ENCODE measurements around the gene TGM3.
"Not testable (repeated sequence)": the region's sequence is repeated elsewhere in the genome, so short reads cannot be mapped to it uniquely, and the experiment has no call there.

The TGM3 gene

GRCh38 chr20:2264621-2265374 is 31.0 kb upstream of the TGM3 start:
- not testable (repeated sequence) for H3K9me3 Mint-ChIP-seq; H3K4me1 Mint-ChIP-seq; ATAC-seq (ENCODE audit: low read depth); H3K27me3 Mint-ChIP-seq; H3K27ac Mint-ChIP-seq; H3K4me3 Mint-ChIP-seq; DNase-seq (ENCODE audit: low spot score in 2 of 2); H3K36me3 Mint-ChIP-seq

- H3K36me3 Mint-ChIP-seq: no peaks in the 10 kb centered on the region
- H3K9me3 Mint-ChIP-seq: no peaks in the 10 kb centered on the region
- ATAC-seq (ENCODE audit: low read depth) (no peak), DNase-seq (ENCODE audit: low spot score in 2 of 2) (no peak)
- H3K4me3 Mint-ChIP-seq: no peak overlapping the region
- no peak overlapping the region for H3K27ac Mint-ChIP-seq
- peaks cover 4% of the 10 kb centered on the region for H3K27me3 Mint-ChIP-seq
- no peaks in the 10 kb centered on the region for H3K4me1 Mint-ChIP-seq
These were observed 22.0 kb upstream of the TGM3 start for GRCh38 chr20:2273634-2274302.

- Mint-ChIP-seq H3K27me3 (peaks cover 4% of the 10 kb centered on the region), H3K4me3 (no peak overlapping the region), H3K36me3 (peaks cover 2% of the 10 kb centered on the region), H3K9me3 (no peaks in the 10 kb centered on the region), H3K27ac (no peak overlapping the region), H3K4me1 (peaks cover 3% of the 10 kb centered on the region)
- DNase-seq (ENCODE audit: low spot score in 2 of 2): no peak
- no peak for ATAC-seq (ENCODE audit: low read depth)
These were observed 19.8 kb upstream of the TGM3 start for GRCh38 chr20:2276015-2276414.

- DNase-seq (ENCODE audit: low spot score in 2 of 2) (no peak), ATAC-seq (ENCODE audit: low read depth) (no peak)
- peaks cover 3% of the 10 kb centered on the region for H3K4me1 Mint-ChIP-seq
- peaks cover 2% of the 10 kb centered on the region for H3K36me3 Mint-ChIP-seq
- no peak overlapping the region for H3K27ac Mint-ChIP-seq
- H3K4me3 Mint-ChIP-seq: no peak overlapping the region
- H3K27me3 Mint-ChIP-seq: peaks cover 4% of the 10 kb centered on the region
- H3K9me3 Mint-ChIP-seq: peaks cover 2% of the 10 kb centered on the region
These were observed 16.5 kb upstream of the TGM3 start for GRCh38 chr20:2279253-2279779.

- H3K4me3 Mint-ChIP-seq: no peak overlapping the region
These were observed 15.7 kb upstream of the TGM3 start for GRCh38 chr20:2280082-2280481.

GRCh38 chr20:2281563-2281962 is 14.2 kb upstream of the TGM3 start:
- H3K27ac Mint-ChIP-seq: no peak overlapping the region
- H3K4me3 Mint-ChIP-seq: no peak overlapping the region
- peaks cover 2% of the 10 kb centered on the region for H3K27me3 Mint-ChIP-seq
- ATAC-seq (ENCODE audit: low read depth) (no peak), DNase-seq (ENCODE audit: low spot score in 2 of 2) (no peak)
- H3K9me3 Mint-ChIP-seq: peaks cover 2% of the 10 kb centered on the region
- H3K36me3 Mint-ChIP-seq: peaks cover 2% of the 10 kb centered on the region
- H3K4me1 Mint-ChIP-seq: peaks cover 3% of the 10 kb centered on the region

More at GRCh38 chr20:2280082-2280481, 15.7 kb upstream of the TGM3 start:
- peaks cover 2% of the 10 kb centered on the region for H3K36me3 Mint-ChIP-seq
- no peak overlapping the region for H3K27ac Mint-ChIP-seq
- H3K27me3 Mint-ChIP-seq: peaks cover 4% of the 10 kb centered on the region
- ATAC-seq (ENCODE audit: low read depth): no peak
- H3K4me1 Mint-ChIP-seq: peaks cover 3% of the 10 kb centered on the region
- no peak for DNase-seq (ENCODE audit: low spot score in 2 of 2)
- peaks cover 2% of the 10 kb centered on the region for H3K9me3 Mint-ChIP-seq

GRCh38 chr20:2282181-2282580 is 13.6 kb upstream of the TGM3 start:
- no peak overlapping the region for H3K27ac Mint-ChIP-seq
- H3K4me3 Mint-ChIP-seq: no peak overlapping the region
- peaks cover 3% of the 10 kb centered on the region for H3K4me1 Mint-ChIP-seq
- DNase-seq (ENCODE audit: low spot score in 2 of 2) (no peak), ATAC-seq (ENCODE audit: low read depth) (no peak)
- H3K36me3 Mint-ChIP-seq: peaks cover 2% of the 10 kb centered on the region
- H3K9me3 Mint-ChIP-seq: peaks cover 2% of the 10 kb centered on the region
- H3K27me3 Mint-ChIP-seq: peaks cover 1% of the 10 kb centered on the region

GRCh38 chr20:2283706-2284423 is 11.9 kb upstream of the TGM3 start:
- DNase-seq (ENCODE audit: low spot score in 2 of 2) (no peak), ATAC-seq (ENCODE audit: low read depth) (no peak)
- Mint-ChIP-seq H3K27me3 (no peaks in the 10 kb centered on the region), H3K4me3 (no peak overlapping the region), H3K36me3 (peaks cover 2% of the 10 kb centered on the region), H3K4me1 (peaks cover 6% of the 10 kb centered on the region), H3K9me3 (peaks cover 2% of the 10 kb centered on the region), H3K27ac (no peak overlapping the region)

- no peak for DNase-seq (ENCODE audit: low spot score in 2 of 2)
- no peak for ATAC-seq (ENCODE audit: low read depth)
- Mint-ChIP-seq H3K27ac (no peak overlapping the region), H3K4me1 (peaks cover 14% of the 10 kb centered on the region), H3K4me3 (no peak overlapping the region), H3K27me3 (no peaks in the 10 kb centered on the region), H3K36me3 (peaks cover 2% of the 10 kb centered on the region), H3K9me3 (peaks cover 2% of the 10 kb centered on the region)
These were observed 10.6 kb upstream of the TGM3 start for GRCh38 chr20:2285193-2285592.

GRCh38 chr20:2285613-2286012 is 10.2 kb upstream of the TGM3 start:
- Mint-ChIP-seq H3K27ac (no peak overlapping the region), H3K27me3 (no peaks in the 10 kb centered on the region), H3K4me3 (no peak overlapping the region), H3K4me1 (peaks cover 14% of the 10 kb centered on the region), H3K9me3 (peaks cover 2% of the 10 kb centered on the region), H3K36me3 (peaks cover 2% of the 10 kb centered on the region)
- ATAC-seq (ENCODE audit: low read depth): no peak
- DNase-seq (ENCODE audit: low spot score in 2 of 2): no peak

GRCh38 chr20:2287504-2287903 is 8.3 kb upstream of the TGM3 start:
- no peaks in the 10 kb centered on the region for H3K9me3 Mint-ChIP-seq
- no peak overlapping the region for H3K27ac Mint-ChIP-seq

GRCh38 chr20:2289475-2289874 is 6.3 kb upstream of the TGM3 start:
- H3K36me3 Mint-ChIP-seq: no peaks in the 10 kb centered on the region
- H3K4me1 Mint-ChIP-seq: peaks cover 19% of the 10 kb centered on the region
- DNase-seq (ENCODE audit: low spot score in 2 of 2): no peak
- no peak overlapping the region for H3K27ac Mint-ChIP-seq
- H3K4me3 Mint-ChIP-seq: peak overlapping the region; percentile 58
- ATAC-seq (ENCODE audit: low read depth): peak; percentile 47
- no peaks in the 10 kb centered on the region for H3K9me3 Mint-ChIP-seq
- H3K27me3 Mint-ChIP-seq: no peaks in the 10 kb centered on the region

More at GRCh38 chr20:2287504-2287903, 8.3 kb upstream of the TGM3 start:
- DNase-seq (ENCODE audit: low spot score in 2 of 2): no peak
- H3K36me3 Mint-ChIP-seq: no peaks in the 10 kb centered on the region
- ATAC-seq (ENCODE audit: low read depth): no peak
- peaks cover 19% of the 10 kb centered on the region for H3K4me1 Mint-ChIP-seq
- no peaks in the 10 kb centered on the region for H3K27me3 Mint-ChIP-seq
- no peak overlapping the region for H3K4me3 Mint-ChIP-seq

GRCh38 chr20:2290486-2290885 is 5.3 kb upstream of the TGM3 start:
- Mint-ChIP-seq H3K4me1 (peaks cover 19% of the 10 kb centered on the region), H3K27ac (no peak overlapping the region), H3K9me3 (no peaks in the 10 kb centered on the region), H3K4me3 (no peak overlapping the region), H3K27me3 (no peaks in the 10 kb centered on the region), H3K36me3 (no peaks in the 10 kb centered on the region)
- DNase-seq (ENCODE audit: low spot score in 2 of 2) (no peak), ATAC-seq (ENCODE audit: low read depth) (no peak)

All from memory B cell (primary cell).